ENCODE results near the gene ADAM8.

- TF ChIP-seq POLR2A (IDR thresholded peaks at IDR 0.05) = no peak
- no peak for TF ChIP-seq CTCF (IDR thresholded peaks at IDR 0.05)
Measured at GRCh38 chr10:133294189-133294588, 17.5 kb upstream of the ADAM8 start.

All from esophagus squamous epithelium (tissue), 4 donors.